GM19395 (cell line): ENCODE data around the gene ZDHHC11.
"Not testable (repeated sequence)": the region's sequence is repeated elsewhere in the genome, so short reads cannot be mapped to it uniquely, and the experiment has no call there.

Experiments
- ATAC-seq: cut with Tn5 transposase; IDR thresholded peaks from one replicate; pipeline ENCODE4 v1.9.1; 2021; ENCODE audit warnings: mild to moderate bottlenecking, moderate library complexity; ENCODE audit not compliant: unreplicated experiment

ZDHHC11 gene

GRCh38 chr5:845676-846601, 4.8 kb downstream of the ZDHHC11 start:
- not testable (repeated sequence) for ATAC-seq

- ATAC-seq = not testable (repeated sequence)
Observed at GRCh38 chr5:845031-845675, 5.6 kb downstream of the ZDHHC11 start.

GRCh38 chr5:844426-844825, 6.4 kb downstream of the ZDHHC11 start:
- ATAC-seq = not testable (repeated sequence)

GRCh38 chr5:843926-844325, 6.9 kb downstream of the ZDHHC11 start:
- not testable (repeated sequence) for ATAC-seq

GRCh38 chr5:843371-843770, 7.4 kb downstream of the ZDHHC11 start:
- ATAC-seq = not testable (repeated sequence)

GRCh38 chr5:842402-843221, 8.2 kb downstream of the ZDHHC11 start:
- ATAC-seq = not testable (repeated sequence)

- not testable (repeated sequence) for ATAC-seq
Observed at GRCh38 chr5:841531-842401, 9.0 kb downstream of the ZDHHC11 start.

GRCh38 chr5:840974-841435, 9.8 kb downstream of the ZDHHC11 start:
- ATAC-seq = not testable (repeated sequence)

- ATAC-seq = not testable (repeated sequence)
Observed at GRCh38 chr5:840118-840973, 10.4 kb downstream of the ZDHHC11 start.

GRCh38 chr5:838431-838851, 12.3 kb downstream of the ZDHHC11 start:
- not testable (repeated sequence) for ATAC-seq

GRCh38 chr5:837621-838121, 13.1 kb downstream of the ZDHHC11 start:
- ATAC-seq = not testable (repeated sequence)

GRCh38 chr5:835933-836612, 14.7 kb downstream of the ZDHHC11 start:
- ATAC-seq = not testable (repeated sequence)

- not testable (repeated sequence) for ATAC-seq
Observed at GRCh38 chr5:834013-834412, 16.8 kb downstream of the ZDHHC11 start.

- ATAC-seq = not testable (repeated sequence)
Observed at GRCh38 chr5:828194-828593, 22.6 kb downstream of the ZDHHC11 start.

- not testable (repeated sequence) for ATAC-seq
Observed at GRCh38 chr5:825544-825943, 25.2 kb downstream of the ZDHHC11 start.

GRCh38 chr5:821504-821903, 29.3 kb downstream of the ZDHHC11 start:
- no peak for ATAC-seq

GRCh38 chr5:820245-820644, 30.5 kb downstream of the ZDHHC11 start:
- no peak for ATAC-seq

GRCh38 chr5:819078-819477, 31.7 kb downstream of the ZDHHC11 start:
- no peak for ATAC-seq
